ENCODE measurements around the gene COX4I1.

The COX4I1 gene

GRCh38 chr16:85850344-85850880 is 50.9 kb downstream of the COX4I1 start:
- H3K4me1 ChIP-seq: peaks cover 4% of the 10 kb centered on the region
- H3K27me3 ChIP-seq (ENCODE audit: control insufficient read depth, insufficient read depth, low read length): no peaks in the 10 kb centered on the region
- no peak overlapping the region for H3K4me3 ChIP-seq (ENCODE audit: low read depth, low read length)
- H3K4me2 ChIP-seq (ENCODE audit: low read length): no peak overlapping the region
- TF ChIP-seq CTCF (IDR thresholded peaks at IDR 0.05): no peak
- H3K36me3 ChIP-seq (ENCODE audit: control insufficient read depth, insufficient read depth, low read length): no peaks in the 10 kb centered on the region
- no peaks in the 10 kb centered on the region for H3K9me3 ChIP-seq (ENCODE audit: control insufficient read depth, low read length)
- no peaks in the 10 kb centered on the region for H3K79me2 ChIP-seq
- no peak overlapping the region for H3K9ac ChIP-seq
- no peak overlapping the region for H3K27ac ChIP-seq
- no peak overlapping the region for H2AFZ ChIP-seq

GRCh38 chr16:85851034-85851785 is 51.7 kb downstream of the COX4I1 start:
- TF ChIP-seq CTCF (IDR thresholded peaks at IDR 0.05): no peak
- no peak overlapping the region for H3K4me3 ChIP-seq (ENCODE audit: low read depth, low read length)
- no peak overlapping the region for H3K9ac ChIP-seq
- H2AFZ ChIP-seq: no peak overlapping the region
- H3K79me2 ChIP-seq: no peaks in the 10 kb centered on the region
- H3K27me3 ChIP-seq (ENCODE audit: control insufficient read depth, insufficient read depth, low read length): no peaks in the 10 kb centered on the region
- no peaks in the 10 kb centered on the region for H3K9me3 ChIP-seq (ENCODE audit: control insufficient read depth, low read length)
- peaks cover 4% of the 10 kb centered on the region for H3K4me1 ChIP-seq
- H3K36me3 ChIP-seq (ENCODE audit: control insufficient read depth, insufficient read depth, low read length): no peaks in the 10 kb centered on the region
- no peak overlapping the region for H3K4me2 ChIP-seq (ENCODE audit: low read length)
- H3K27ac ChIP-seq: no peak overlapping the region

GRCh38 chr16:85853547-85854545 is 54.4 kb downstream of the COX4I1 start:
- no peak overlapping the region for H2AFZ ChIP-seq
- no peaks in the 10 kb centered on the region for H3K79me2 ChIP-seq
- no peaks in the 10 kb centered on the region for H3K9me3 ChIP-seq (ENCODE audit: control insufficient read depth, low read length)
- TF ChIP-seq CTCF (IDR thresholded peaks at IDR 0.05): no peak
- H3K4me3 ChIP-seq (ENCODE audit: low read depth, low read length): no peak overlapping the region
- H3K27me3 ChIP-seq (ENCODE audit: control insufficient read depth, insufficient read depth, low read length): no peaks in the 10 kb centered on the region
- H3K4me2 ChIP-seq (ENCODE audit: low read length): no peak overlapping the region
- H3K9ac ChIP-seq: no peak overlapping the region
- no peaks in the 10 kb centered on the region for H3K4me1 ChIP-seq
- no peaks in the 10 kb centered on the region for H3K36me3 ChIP-seq (ENCODE audit: control insufficient read depth, insufficient read depth, low read length)
- no peak overlapping the region for H3K27ac ChIP-seq

- H3K4me2 ChIP-seq (ENCODE audit: low read length): no peak overlapping the region
- no peaks in the 10 kb centered on the region for H3K9me3 ChIP-seq (ENCODE audit: control insufficient read depth, low read length)
- no peak overlapping the region for H2AFZ ChIP-seq
- H3K27me3 ChIP-seq (ENCODE audit: control insufficient read depth, insufficient read depth, low read length): no peaks in the 10 kb centered on the region
- no peak overlapping the region for H3K27ac ChIP-seq
- no peaks in the 10 kb centered on the region for H3K4me1 ChIP-seq
- TF ChIP-seq CTCF (IDR thresholded peaks at IDR 0.05): no peak
- no peaks in the 10 kb centered on the region for H3K79me2 ChIP-seq
- H3K4me3 ChIP-seq (ENCODE audit: low read depth, low read length): no peak overlapping the region
- no peak overlapping the region for H3K9ac ChIP-seq
- no peaks in the 10 kb centered on the region for H3K36me3 ChIP-seq (ENCODE audit: control insufficient read depth, insufficient read depth, low read length)
These were observed 55.4 kb downstream of the COX4I1 start for GRCh38 chr16:85854935-85855334.

Measured in parathyroid adenoma (tissue), 2 donors.